ENCODE measurements around the gene HS6ST3. TPM values are rescaled to one million over a fixed set of nuclear protein-coding genes. Genes with fewer than 3 reads are reported as not detected.

The HS6ST3 gene
- total and polyA plus RNA-seq, 8 donors = 0.65 to 3.4 (median 1.8) TPM

DNA sequence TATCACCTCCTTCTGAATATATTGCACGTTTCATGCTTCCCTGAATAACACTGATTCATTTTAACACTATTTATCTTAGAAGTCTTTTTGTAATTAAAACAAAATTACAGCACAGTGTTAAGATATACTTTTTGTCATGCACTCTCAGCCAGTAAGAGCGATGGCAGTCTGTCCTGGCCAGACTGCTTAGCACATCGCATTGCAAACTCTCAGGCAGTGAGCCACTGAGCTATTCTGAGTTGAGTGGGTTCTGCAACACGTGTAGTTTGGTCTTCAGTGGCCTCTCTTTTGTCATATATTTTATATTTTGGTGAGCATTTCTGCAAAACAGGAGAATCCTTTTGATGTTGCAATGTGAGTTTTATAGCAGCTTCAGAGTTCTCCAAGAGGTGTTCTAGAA is 332.1 kb downstream of the HS6ST3 start:
- Histone ChIP-seq H3K9me3 (no peaks in the 10 kb centered on the region), H3K4me1 (no peaks in the 10 kb centered on the region), H3K36me3 (no peaks in the 10 kb centered on the region), H3K27me3 (no peaks in the 10 kb centered on the region), H3K27ac (no peak overlapping the region), H3K4me3 (no peak overlapping the region)
- 77 to 80% methylated on average over 4 of the region's 4 CpGs for WGBS, 2 donors
- intact Hi-C loops (cut with DNase I) = no loop called here
- DNase-seq (no peak), ATAC-seq (no peak), FAIRE-seq (no peak)
- TF ChIP-seq, protein P1, sequence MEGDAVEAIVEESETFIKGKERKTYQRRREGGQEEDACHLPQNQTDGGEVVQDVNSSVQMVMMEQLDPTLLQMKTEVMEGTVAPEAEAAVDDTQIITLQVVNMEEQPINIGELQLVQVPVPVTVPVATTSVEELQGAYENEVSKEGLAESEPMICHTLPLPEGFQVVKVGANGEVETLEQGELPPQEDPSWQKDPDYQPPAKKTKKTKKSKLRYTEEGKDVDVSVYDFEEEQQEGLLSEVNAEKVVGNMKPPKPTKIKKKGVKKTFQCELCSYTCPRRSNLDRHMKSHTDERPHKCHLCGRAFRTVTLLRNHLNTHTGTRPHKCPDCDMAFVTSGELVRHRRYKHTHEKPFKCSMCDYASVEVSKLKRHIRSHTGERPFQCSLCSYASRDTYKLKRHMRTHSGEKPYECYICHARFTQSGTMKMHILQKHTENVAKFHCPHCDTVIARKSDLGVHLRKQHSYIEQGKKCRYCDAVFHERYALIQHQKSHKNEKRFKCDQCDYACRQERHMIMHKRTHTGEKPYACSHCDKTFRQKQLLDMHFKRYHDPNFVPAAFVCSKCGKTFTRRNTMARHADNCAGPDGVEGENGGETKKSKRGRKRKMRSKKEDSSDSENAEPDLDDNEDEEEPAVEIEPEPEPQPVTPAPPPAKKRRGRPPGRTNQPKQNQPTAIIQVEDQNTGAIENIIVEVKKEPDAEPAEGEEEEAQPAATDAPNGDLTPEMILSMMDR (IDR thresholded peaks at IDR 0.05) = no peak

DNA sequence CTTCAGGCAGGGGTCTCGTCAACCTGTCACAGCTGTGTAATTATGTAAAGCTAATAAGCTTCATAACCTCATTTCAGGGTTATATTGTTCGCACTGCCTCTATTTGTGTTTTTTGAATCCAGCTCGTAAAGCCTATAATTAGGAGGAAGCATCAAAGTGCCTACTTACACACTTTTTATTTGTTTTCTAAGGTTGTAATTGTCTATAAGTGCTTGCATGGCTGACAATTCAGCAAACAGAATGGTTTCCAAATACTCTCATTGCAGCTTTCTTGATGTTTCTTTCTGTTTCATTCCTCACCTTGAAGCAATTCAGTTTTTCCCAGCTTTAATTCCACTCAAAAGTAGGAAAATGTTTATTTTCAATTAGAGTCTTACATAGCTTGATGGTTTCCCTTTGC is 336.3 kb downstream of the HS6ST3 start:
- Histone ChIP-seq H3K4me1 (no peaks in the 10 kb centered on the region), H3K27me3 (no peaks in the 10 kb centered on the region), H3K4me3 (no peak overlapping the region), H3K36me3 (no peaks in the 10 kb centered on the region), H3K27ac (no peak overlapping the region), H3K9me3 (no peaks in the 10 kb centered on the region)
- ATAC-seq (no peak), FAIRE-seq (no peak), DNase-seq (no peak)
- intact Hi-C loops (cut with DNase I) = no loop called here
- WGBS, 2 donors = 86 to 91% methylated on average over 3 of the region's 3 CpGs
- TF ChIP-seq, protein P1 (IDR thresholded peaks at IDR 0.05) = no peak

DNA sequence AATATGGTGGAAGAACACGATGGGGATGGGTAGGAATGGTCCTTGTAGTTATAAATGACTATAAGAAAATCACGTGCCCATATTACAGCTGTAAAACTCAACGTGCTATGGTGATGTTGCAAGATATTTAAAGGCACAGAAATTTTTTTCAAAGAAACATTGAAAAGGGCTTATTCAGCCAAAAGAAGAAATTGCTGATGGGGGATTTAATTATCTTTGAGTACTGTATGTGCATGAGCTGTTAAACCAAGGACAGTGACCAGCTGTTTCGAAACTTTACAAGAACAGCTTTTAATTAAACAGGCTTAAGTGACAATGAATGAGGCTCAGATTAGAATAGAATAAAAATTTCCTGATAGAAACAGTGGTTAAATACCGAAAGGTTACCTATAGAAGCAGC is 339.0 kb downstream of the HS6ST3 start:
- ATAC-seq = no peak
- no peak overlapping the region for H3K4me3 ChIP-seq
- 73 to 84% methylated on average over 5 of the region's 5 CpGs for WGBS, 2 donors
- intact Hi-C loops (cut with DNase I) = no loop called here
- H3K27me3 ChIP-seq = no peaks in the 10 kb centered on the region
- FAIRE-seq = no peak
- H3K9me3 ChIP-seq = no peaks in the 10 kb centered on the region
- H3K27ac ChIP-seq = no peak overlapping the region
- TF ChIP-seq, protein P1 (IDR thresholded peaks at IDR 0.05) = no peak
- H3K36me3 ChIP-seq = no peaks in the 10 kb centered on the region
- no peak for DNase-seq
- H3K4me1 ChIP-seq = no peaks in the 10 kb centered on the region

DNA sequence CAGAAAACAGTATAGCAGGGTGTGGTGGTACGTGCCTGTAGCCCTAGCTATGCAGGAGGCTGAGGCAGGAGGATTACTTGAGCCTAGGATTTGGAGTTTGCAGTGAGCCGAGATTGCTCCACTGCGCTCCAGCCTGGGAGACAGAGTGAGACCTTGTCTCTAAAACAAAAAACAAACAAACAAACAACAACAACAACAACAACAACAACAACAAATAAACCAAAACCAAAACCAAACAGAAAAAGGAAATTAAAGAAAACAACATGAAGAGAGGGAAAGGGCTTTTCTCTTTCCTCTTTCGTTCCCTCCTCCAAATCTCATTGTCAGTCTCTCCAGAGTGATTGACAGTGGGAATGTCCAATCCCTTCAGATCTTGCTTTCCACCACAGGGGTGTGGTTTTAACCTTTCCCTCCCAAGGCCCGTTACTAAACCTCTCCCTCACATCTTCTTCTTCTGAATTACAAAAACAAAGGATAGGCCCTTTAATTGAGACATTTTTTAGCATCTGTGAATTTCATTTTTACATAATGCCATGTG is 341.2 kb downstream of the HS6ST3 start:
- intact Hi-C loops (cut with DNase I) = no loop called here
- Histone ChIP-seq H3K27me3 (no peaks in the 10 kb centered on the region), H3K4me1 (no peaks in the 10 kb centered on the region)

DNA sequence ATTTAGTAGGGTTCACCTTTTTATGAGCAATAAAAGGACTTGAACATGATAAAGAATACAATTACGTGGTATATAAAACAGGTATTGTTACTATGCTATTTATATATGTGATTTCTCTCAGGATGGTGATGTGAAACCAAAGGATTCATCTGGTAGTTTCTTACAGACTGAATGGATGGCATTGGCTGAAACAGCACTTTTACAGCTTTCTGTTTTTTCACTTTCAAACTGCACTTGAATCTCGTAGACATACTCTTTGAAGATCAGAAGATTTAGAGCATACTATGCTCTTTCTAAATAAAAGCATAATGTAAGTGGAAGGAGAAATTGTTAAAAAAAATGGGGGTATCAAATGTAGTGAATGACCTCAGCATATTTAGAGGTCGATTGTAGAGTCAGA is 354.8 kb downstream of the HS6ST3 start:
- H3K27me3 ChIP-seq = no peaks in the 10 kb centered on the region
- no peaks in the 10 kb centered on the region for H3K36me3 ChIP-seq
- ATAC-seq (no peak), FAIRE-seq (no peak), DNase-seq (no peak)
- no peaks in the 10 kb centered on the region for H3K9me3 ChIP-seq
- TF ChIP-seq, protein P1 (IDR thresholded peaks at IDR 0.05) = no peak
- intact Hi-C loops (cut with DNase I) = no loop called here
- no peak overlapping the region for H3K4me3 ChIP-seq
- H3K4me1 ChIP-seq = no peaks in the 10 kb centered on the region
- WGBS, 2 donors = 63 to 71% methylated on average over 3 of the region's 3 CpGs
- no peak overlapping the region for H3K27ac ChIP-seq

More for the DNA sequence above, 341.2 kb downstream of the HS6ST3 start:
- TF ChIP-seq, protein P1 (IDR thresholded peaks at IDR 0.05) = no peak
- FAIRE-seq (no peak), DNase-seq (no peak), ATAC-seq (no peak)
- Histone ChIP-seq H3K27ac (no peak overlapping the region), H3K36me3 (no peaks in the 10 kb centered on the region), H3K4me3 (no peak overlapping the region), H3K9me3 (no peaks in the 10 kb centered on the region)
- WGBS, 2 donors = 75 to 96% methylated on average over 5 of the region's 5 CpGs
